Measurements from ENCODE around the gene RIMBP2. TPM values are rescaled to one million over a fixed set of nuclear protein-coding genes. Genes with fewer than 3 reads are reported as not detected.
A peak's percentile ranks its signal among the peaks of the same experiment; 100 is the strongest.

RIMBP2 gene
- total and polyA plus RNA-seq, 4 donors = 0.05 to 2.9 (median 0.95) TPM

- no peaks in the 10 kb centered on the region for H3K36me3 ChIP-seq (ENCODE audit: control insufficient read depth in 4 of 4, insufficient read depth in 4 of 4, low read length in 4 of 4)
- peaks cover 0 to 17% (median 13%) of the 10 kb centered on the region in 5 donors for H3K4me1 ChIP-seq (ENCODE audit: control insufficient read depth in 5 of 5, insufficient read depth in 5 of 5, low read length in 5 of 5)
- no peak overlapping the region for H3K27ac ChIP-seq (ENCODE audit: low read depth in 1 of 2, low read length in 1 of 2)
- H3K27me3 ChIP-seq (ENCODE audit: control insufficient read depth in 3 of 3, insufficient read depth in 3 of 3, low read length in 2 of 3) = peaks cover 18 to 44% (median 21%) of the 10 kb centered on the region in 3 donors
- peaks cover 0 to 21% (median 3%) of the 10 kb centered on the region in 4 donors for H3K9me3 ChIP-seq (ENCODE audit: control insufficient read depth in 4 of 4, insufficient read depth in 3 of 4, low read length in 3 of 4)
- WGBS, 2 donors = 2% methylated on average over 41 to 42 of the region's 42 CpGs
- DNase-seq (peak in 2 of 3 donors; percentile 8 to 24), ATAC-seq (ENCODE audit: insufficient read depth, low FRiP score) (no peak)
- no peak overlapping the region for H3K9ac ChIP-seq (ENCODE audit: insufficient read depth in 1 of 2, low read length in 2 of 2)
- no peak for TF ChIP-seq CTCF (IDR thresholded peaks at IDR 0.05; ENCODE audit: control extremely low read depth, extremely low read depth)
- no peak overlapping the region for H3K4me3 ChIP-seq
These were observed 725 bp downstream of the RIMBP2 start for GRCh38 chr12:130715150-130715997.

GRCh38 chr12:130714591-130715149 is 1.4 kb downstream of the RIMBP2 start:
- H3K9ac ChIP-seq (ENCODE audit: insufficient read depth in 1 of 2, low read length in 2 of 2) = no peak overlapping the region
- no peaks in the 10 kb centered on the region for H3K36me3 ChIP-seq (ENCODE audit: control insufficient read depth in 4 of 4, insufficient read depth in 4 of 4, low read length in 4 of 4)
- no peak overlapping the region for H3K4me3 ChIP-seq
- no peak overlapping the region for H3K27ac ChIP-seq (ENCODE audit: low read depth in 1 of 2, low read length in 1 of 2)
- peaks cover 18 to 44% (median 21%) of the 10 kb centered on the region in 3 donors for H3K27me3 ChIP-seq (ENCODE audit: control insufficient read depth in 3 of 3, insufficient read depth in 3 of 3, low read length in 2 of 3)
- peaks cover 0 to 21% (median 3%) of the 10 kb centered on the region in 4 donors for H3K9me3 ChIP-seq (ENCODE audit: control insufficient read depth in 4 of 4, insufficient read depth in 3 of 4, low read length in 3 of 4)
- TF ChIP-seq CTCF (IDR thresholded peaks at IDR 0.05; ENCODE audit: control extremely low read depth, extremely low read depth) = no peak
- ATAC-seq (ENCODE audit: insufficient read depth, low FRiP score) (no peak), DNase-seq (peak in 1 of 3 donors; percentile 1)
- 3 to 4% methylated on average over 16 to 20 of the region's 20 CpGs for WGBS, 2 donors
- peaks cover 0 to 17% (median 13%) of the 10 kb centered on the region in 5 donors for H3K4me1 ChIP-seq (ENCODE audit: control insufficient read depth in 5 of 5, insufficient read depth in 5 of 5, low read length in 5 of 5)

GRCh38 chr12:130714091-130714590 is 2.0 kb downstream of the RIMBP2 start:
- Histone ChIP-seq H3K9me3 (ENCODE audit: control insufficient read depth in 4 of 4, insufficient read depth in 3 of 4, low read length in 3 of 4) (peaks cover 0 to 21% (median 3%) of the 10 kb centered on the region in 4 donors), H3K36me3 (ENCODE audit: control insufficient read depth in 4 of 4, insufficient read depth in 4 of 4, low read length in 4 of 4) (no peaks in the 10 kb centered on the region), H3K4me3 (peak overlapping the region; percentile 7), H3K9ac (ENCODE audit: insufficient read depth in 1 of 2, low read length in 2 of 2) (no peak overlapping the region), H3K27ac (ENCODE audit: low read depth in 1 of 2, low read length in 1 of 2) (no peak overlapping the region), H3K27me3 (ENCODE audit: control insufficient read depth in 3 of 3, insufficient read depth in 3 of 3, low read length in 2 of 3) (peaks cover 20 to 44% (median 21%) of the 10 kb centered on the region in 3 donors), H3K4me1 (ENCODE audit: control insufficient read depth in 5 of 5, insufficient read depth in 5 of 5, low read length in 5 of 5) (peaks cover 0 to 17% (median 13%) of the 10 kb centered on the region in 5 donors)
- no peak for ATAC-seq (ENCODE audit: insufficient read depth, low FRiP score)
- 1 to 6% methylated on average over 19 to 20 of the region's 20 CpGs for WGBS, 2 donors
- TF ChIP-seq CTCF (IDR thresholded peaks at IDR 0.05; ENCODE audit: control extremely low read depth, extremely low read depth) = no peak
- DNase-seq = peak in 2 of 3 donors; percentile 10 to 25

Data from lung (tissue), 12 donors.